HG02759 (cell line): ENCODE measurements around the gene G6PC3.

ENCODE experiments used
- ATAC-seq: cut with Tn5 transposase; IDR thresholded peaks from one replicate; pipeline ENCODE4 v1.9.1; 2021; ENCODE audit warnings: mild to moderate bottlenecking, moderate library complexity; ENCODE audit not compliant: unreplicated experiment

The G6PC3 gene

DNA sequence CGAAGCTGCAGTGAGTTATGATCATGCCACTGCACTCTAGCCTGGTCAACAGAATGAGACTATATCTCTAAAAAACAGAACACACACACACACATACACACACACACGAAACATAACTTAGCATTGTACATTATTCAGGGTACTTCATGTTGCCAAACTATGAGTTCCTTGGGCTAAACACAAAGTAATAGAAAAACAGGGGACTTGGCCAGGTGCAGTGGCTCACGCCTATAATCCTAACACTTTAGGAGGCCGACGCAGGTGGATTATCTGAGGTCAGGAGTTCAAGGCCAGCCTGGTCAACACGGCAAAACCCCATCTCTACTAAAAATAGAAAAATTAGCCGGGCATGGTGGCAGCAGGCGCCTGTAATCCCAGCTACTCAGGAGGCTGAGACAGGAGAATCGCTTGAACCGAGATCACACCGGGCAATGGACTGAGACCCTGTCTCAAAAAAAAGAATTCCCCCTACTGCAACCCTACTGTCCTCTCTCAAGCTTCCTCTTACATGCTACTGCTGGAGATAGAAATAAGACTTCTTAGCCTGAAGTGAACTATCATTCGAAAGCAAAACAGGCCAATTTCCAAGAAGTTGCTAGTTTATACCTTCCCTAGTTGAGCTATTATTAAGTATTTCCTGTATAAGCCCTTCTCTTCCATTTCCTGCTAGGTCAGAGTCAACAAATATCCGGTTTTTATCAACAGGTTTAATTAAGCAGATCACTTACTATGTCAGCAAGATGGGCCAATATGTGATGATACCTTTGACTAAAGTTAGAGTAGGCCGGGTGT is 11.2 kb upstream of the G6PC3 start:
- no peak for ATAC-seq

DNA sequence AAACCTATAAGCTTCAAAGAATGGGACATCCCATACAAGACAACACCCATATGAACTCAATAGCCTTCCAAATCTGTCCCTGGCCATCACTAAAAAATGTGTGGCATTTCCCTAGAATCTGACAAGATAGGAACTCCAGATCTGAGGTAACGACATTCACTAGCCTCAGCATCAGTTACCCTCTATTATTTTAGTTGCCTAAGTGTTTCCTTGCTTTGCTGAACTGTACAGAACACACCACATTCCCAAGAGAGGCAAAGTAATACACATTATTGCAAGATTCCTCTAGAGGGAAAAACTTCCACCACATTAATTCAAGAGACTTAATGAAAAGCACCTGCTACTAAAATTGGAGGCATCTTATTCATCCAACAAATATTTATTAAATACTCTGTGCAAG is 9.1 kb upstream of the G6PC3 start:
- ATAC-seq = no peak

DNA sequence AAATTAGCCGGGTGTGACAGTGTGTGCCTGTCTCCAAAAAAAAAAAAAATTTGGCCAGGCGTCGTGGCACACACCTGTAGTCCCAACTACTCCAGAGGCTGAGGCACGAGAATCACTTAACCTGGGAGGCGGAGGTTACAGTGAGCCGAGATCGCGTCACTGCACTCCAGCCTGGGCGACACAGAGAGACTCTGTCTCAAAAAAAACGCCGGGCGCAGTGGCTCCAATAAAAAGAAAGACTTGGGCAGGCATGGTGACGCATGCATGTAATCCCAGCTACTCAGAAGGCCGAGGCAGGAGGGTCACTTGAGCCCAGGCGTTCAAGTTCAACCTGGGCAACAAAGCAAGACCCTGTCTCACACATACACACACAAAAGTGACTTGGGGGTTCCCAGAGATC is 7.7 kb upstream of the G6PC3 start:
- no peak for ATAC-seq

DNA sequence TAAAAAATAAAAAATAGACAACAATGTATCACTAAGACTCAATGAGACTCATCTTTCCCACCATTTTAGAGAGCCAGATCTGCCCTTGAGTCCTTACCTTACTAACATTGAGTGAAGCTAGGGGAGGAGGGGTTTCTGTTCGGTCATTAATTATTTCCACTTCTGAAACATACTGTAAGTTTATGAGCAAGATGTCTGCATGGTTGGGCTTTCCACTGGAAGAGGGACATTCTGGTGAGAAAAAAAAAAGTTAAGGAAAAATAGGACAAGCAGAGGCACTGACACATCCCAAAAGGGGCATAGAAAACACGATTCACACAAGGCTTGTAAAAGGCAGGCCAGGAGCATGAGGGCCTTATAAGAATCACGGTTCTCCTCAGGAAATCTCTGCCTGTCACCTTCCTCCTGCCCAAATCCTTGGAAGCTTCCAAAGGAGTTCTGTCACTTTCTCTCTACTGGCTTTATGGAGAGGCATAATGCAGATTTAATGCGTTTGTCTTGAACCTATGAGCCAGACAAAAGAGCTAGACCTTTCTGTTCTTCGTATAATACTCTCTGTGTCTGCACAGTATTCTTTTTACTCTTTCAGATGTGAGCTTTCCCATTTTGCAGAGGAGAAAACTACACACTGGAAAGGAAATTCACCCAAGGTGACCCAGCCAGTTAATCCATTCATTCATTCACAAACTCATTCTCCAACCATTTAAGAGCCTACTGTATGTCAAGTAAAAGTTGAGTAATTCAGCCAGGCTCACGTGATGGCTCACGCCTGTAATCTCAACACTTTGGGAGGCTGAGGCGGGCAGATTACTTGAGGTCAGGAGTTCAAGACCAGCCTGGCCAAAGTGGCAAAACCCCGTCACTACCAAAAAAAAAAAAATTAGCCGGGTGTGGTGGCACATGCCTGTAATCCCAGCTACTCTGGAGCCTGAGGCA is 6.6 kb upstream of the G6PC3 start:
- ATAC-seq = no peak

DNA sequence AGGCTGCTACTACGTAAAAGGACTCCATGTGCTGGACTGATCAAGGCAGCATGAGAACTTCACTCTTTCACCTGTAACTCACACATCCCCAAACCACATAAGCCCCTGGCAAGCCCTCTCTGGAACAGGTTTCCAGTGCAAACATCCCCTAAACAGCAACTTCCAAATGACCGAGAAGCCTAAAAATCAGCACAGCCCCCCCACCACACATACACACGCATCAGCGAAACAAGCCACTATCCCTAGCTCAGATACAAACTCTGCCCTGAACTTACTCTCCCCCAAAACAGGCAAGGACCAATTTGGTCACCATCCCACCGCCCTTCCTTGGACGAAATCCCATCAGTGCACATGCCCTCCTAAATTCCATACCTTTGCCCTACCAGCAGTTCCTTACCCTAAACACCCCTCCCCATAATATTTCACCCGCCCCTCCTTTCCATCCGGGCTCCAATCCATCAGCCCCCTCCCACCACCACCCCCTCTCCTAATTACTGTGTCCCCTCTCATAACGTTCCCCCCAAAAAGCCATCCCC is 4.8 kb upstream of the G6PC3 start:
- no peak for ATAC-seq

DNA sequence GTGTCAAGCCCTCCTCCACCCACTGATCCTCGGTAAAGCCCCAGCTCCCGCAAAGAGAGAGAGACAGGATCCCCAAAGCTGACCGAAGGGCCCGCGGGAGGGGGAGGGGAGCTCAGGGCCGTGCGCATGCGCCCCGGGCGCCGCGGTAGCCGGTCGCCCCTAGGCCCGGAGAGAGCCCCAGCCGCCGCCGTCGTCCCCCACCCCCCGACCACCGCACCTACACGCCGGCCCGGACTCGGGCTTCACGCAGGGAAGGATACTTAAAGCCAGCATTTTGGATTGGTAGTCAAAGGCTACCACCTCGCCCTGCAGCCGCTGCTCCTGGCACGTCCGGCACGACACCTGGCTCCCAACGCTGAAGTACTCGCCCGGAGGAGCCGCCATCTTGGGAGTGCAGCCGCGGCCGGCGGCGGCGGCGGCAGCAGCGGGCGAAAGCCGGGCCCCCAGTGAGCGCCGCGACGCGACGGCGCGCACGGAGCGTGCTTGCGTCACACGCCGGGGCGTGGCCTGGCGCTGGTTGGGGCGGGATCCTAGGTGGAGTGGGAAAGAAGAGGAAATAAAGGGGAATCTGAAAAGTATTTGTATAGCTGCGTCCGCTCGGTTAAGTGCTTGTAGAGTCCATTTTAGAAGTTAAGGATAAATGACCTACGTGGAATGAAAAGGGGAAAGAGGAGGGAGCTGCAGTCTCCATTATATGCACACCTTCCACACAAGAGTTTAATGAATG is 4.2 kb upstream of the G6PC3 start, which contains the start of gene LSM12:
TSS of gene LSM12 (minus strand) at position 468 of the 727 bp plus-strand sequence. CDS start at position 384, 84 bp downstream.
- ATAC-seq = peak; percentile 73

DNA sequence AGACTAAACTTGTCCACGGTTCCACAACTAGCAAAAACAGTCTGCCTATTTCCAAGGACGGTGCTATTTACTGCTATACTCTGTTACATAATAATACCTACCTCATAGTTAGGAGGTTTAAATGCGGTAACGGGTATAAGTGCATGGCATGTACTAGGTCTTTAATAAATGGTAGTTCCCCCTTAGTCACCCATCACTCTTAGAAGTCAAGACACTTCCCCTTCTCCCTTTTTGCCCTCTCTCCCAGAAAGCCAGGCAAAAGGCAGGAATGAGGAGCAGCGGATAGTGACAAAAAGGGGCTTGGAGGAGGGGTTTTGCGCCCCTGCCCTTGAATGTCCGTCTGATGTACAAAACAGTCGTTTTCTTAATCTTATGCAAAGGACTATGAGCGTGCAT is 3.0 kb upstream of the G6PC3 start:
- ATAC-seq = no peak

DNA sequence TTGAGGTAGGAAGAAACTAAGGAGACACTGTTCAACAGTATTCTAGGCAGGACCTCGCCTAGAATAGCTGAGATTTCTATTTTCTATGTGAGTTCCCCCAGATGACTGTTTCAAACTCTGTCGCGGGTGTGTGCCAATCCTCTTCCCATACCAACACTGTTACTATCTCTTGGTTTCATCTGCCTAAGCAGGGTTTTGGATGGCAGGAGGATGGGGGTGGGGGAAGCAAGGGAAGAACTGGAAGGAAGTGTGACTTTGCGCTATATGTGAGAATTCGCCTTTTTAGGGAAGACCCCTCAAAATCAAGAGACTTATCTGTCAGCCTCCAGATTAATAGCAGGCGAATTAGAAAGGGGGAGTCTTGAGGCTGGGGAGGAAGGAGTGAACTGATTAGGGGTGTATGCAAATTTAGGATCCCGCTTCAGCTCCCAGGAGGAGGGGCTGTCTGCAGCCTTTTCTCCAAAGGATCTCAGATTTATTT is 521 bp upstream of the G6PC3 start:
- ATAC-seq = peak; percentile 2

DNA sequence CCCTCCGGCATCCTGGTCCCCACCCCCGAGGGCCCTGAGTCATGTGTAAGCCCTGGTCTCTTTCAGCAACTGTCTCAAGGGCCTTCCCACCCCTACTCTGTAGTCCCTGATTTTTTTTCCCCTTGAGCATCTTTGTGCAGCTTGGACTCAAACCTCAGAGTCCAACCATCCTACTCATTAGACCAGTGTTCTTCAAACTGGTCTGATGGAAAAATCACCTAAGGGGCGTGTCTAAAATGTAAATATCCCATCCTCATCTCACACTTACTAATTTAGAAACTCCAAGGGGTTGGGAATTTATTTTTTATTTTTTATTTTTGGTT is 624 bp downstream of the G6PC3 start:
- no peak for ATAC-seq

DNA sequence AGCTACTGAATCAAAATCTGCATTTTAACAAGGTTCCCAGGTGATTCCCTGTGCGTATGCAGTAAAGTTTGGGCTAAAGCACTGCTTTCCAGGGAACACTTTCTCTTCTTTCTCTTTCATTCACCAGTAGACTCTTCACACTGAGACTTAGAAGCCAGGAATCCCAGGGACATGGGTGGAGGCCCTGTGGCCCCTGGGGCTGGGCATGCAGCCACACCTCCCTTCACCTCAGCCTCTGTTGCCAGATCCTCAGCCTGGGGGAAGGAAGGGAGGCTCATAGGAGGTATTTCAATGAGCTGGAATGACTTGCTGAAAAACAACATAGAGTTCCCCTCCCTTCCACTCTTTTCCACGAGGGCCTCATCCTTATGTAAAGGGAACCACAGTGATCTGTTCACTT is 1.2 kb downstream of the G6PC3 start:
- ATAC-seq = no peak

DNA sequence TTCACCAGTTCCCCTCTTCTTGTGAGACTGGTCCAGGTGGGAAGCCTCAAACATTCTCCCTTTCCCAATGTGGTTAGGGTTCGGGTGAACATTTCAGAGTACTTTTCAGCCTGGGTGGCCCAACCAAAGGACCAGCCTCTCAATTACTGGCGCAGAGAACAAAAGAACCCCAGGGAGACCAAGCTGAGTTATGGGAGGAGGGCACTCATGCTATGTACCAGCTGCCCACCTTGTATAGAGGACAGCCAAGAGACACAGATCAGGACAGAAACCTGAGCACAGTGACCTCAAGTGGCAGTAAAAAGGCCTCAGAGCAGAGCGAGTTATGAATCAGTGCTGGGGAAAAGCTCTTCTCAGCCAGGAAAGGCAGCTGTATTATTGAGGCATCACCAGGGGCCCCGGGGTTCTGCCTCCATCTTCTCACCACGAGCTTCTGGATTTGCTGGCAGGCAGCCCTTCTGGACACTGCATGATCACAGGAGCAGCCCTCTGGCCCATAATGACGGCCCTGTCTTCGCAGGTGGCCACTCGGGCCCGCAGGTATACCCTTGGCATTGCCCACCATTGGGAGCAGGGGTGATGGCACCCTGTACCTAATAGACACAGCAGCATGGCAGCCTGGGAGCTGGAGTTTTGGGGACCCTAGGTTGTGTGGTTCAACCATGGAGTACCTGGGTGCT is 3.8 kb downstream of the G6PC3 start:
- ATAC-seq = no peak

DNA sequence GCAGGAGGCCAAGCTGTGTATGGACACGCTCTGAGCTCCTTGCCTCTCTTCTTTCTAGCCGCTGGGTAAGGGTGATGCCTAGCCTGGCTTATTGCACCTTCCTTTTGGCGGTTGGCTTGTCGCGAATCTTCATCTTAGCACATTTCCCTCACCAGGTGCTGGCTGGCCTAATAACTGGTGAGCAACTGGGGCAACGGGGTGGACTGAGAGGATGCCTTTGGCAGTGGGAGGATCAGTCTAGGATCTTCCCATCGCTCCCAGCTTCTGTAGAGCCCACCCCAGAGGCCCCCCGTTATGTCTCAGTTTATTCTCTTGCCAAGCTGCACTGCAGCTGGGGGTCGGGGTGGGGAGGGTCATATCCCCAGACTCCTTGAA is 4.4 kb downstream of the G6PC3 start:
- ATAC-seq = no peak

DNA sequence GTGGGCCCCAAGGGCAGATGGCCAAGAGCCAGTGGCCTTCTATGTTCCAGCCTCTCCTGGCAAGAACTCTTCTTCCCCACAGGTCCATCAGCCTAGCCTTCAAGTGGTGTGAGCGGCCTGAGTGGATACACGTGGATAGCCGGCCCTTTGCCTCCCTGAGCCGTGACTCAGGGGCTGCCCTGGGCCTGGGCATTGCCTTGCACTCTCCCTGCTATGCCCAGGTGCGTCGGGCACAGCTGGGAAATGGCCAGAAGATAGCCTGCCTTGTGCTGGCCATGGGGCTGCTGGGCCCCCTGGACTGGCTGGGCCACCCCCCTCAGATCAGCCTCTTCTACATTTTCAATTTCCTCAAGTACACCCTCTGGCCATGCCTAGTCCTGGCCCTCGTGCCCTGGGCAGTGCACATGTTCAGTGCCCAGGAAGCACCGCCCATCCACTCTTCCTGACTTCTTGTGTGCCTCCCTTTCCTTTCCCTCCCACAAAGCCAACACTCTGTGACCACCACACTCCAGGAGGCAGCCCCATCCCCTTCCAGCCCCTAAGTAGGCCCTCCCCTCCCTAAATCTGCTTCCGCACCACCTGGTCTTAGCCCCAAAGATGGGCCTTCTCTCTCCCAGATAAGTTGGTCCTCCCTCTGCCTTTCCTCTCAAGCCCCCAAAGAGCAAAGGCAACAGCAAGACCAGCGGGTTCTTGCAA is 5.2 kb downstream of the G6PC3 start:
- ATAC-seq = no peak

DNA sequence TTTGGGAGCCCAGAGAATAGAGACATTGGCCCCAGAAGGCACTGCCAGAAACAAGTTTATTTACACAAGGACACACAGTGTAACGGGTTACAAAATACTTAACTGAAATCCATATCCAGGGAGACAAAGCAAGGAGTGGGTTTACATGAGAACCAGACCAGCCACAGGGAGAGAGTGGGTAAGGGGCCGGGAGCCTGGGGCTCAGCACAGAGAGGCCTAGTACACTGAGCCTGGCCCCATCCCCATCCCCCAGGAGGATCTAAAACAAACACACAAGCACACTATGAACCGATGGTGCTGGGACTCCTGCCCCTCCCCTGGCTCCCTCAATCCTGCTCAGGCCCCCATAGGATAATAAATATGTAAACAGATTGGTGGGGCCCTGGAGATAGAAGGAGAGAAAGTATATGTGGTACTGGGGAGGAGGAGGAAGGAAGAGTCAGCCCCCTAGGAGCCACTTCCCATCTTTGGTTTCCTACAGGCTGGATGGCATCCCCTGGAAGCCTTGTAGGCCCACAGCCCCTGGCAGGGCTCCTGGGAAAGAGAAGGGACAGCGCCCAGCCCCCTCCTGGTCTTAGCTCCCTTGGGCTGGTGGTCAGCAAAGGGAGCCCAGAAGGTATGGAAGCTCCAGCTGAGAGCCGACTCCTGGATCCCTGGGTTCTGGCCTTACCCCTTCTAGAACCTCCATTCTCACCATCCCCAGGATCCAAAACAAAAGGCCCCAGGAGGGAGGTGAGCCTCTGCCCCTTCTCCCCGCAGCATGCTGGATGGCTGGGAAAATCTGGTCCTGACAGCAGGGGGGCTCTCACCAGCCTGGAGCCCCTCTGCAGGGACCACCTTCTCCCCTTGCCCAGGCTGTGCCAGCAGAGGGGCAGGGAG is 6.4 kb downstream of the G6PC3 start:
- no peak for ATAC-seq

DNA sequence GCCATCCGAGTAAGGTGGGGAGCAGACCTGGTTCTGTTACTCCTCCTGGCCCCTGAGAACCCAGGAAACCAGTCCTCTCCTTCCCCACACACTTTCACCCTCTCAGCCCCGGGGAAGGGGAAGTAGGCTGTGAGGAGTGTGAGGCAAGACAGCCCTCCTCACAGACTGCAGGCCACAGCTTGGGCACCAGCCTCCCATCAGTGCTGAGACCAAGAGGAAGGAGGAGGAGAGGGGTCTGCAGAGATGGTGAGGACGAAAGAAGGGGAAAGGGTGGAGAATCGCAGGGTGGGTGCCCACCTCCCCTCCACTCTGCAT is 7.0 kb downstream of the G6PC3 start:
- no peak for ATAC-seq

DNA sequence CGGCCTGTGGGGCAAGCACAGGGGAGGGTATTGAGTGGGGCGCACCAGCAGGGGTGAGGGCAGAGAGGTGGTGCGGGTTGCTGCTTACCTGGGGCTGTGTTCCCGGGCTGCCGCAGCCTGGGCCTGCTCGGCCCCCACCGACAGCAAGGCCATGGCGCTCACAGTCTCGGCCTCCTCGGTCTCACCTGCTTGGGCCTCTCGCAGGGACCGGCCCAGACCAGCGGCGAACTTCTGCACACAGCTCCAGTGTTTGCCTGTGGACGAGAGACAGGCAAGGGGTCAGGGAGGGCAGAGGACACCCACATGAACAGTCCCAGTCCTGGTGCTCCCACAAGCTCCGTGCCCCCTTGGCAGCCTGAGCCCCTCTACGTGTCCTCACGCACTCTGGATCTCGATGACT is 7.9 kb downstream of the G6PC3 start:
- no peak for ATAC-seq

DNA sequence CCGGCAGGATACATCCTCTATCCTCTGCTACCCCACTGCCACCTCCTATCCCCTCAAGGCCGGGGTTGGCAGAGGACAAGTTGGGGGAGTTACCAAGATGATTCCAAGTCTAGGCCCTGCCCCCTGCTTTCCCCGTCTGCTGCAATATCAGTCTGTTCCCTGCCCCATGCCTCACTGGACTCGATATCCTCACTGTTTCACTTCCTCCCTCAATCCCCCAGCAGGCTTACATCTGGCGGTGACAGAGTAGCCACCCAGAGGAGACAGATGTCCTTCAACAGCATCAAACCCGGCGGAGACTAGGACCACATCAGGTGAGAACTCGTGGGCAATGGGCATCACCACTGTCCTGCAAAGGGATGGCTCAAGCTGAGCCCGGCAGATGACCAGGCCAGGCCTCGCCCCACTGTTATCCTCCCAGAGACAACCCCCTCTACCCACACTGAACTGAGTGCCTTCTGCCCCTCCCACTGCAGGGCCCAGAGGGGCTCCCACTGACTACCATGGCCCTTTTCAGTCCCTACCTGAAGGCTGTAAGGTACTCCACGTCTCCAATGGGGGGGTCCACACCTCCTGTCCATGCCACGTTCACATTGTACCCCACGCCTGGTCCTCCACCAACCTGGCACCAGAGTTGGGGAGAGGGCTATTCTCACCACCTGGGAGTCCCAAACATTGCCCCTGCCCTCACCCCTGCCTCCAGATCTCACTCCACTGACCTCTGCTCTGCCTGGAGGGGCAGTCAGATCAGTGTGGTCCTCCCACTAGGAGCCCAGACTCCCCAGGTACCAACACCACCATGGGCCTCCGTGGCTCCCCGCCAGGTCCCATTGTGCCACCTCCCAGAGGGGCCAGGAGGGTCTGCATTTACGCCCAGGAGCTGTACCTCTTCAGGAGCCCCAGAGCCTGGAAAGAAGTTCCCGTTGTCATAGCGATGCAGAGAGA is 9.6 kb downstream of the G6PC3 start:
- ATAC-seq = no peak

DNA sequence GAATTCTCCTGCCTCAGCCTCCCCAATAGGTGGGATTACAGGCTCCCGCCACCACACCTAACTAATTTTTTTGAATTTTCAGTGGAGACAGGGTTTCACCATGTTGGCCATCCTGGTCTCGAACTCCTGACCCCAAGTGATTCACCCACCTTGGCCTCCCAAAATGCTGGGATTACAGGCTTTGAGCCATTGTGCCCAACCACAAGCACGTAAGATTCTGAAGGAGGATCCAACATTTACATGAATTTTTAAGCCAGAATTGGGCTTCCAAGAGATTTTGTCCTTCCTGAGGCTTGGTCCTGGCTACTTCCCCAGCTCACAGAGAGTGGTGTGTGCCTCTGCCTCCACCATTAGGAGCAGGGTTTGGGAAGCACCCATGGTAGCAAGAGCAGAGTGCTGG is 11.1 kb downstream of the G6PC3 start:
- ATAC-seq = no peak
